Suprapubic skin (tissue), 3 donors: ENCODE data around the gene AMACR.

Experiments used
- CTCF ChIP-seq, 2 donors: fragments of 200-600 bp in 1 of 2; fragments of 450-650 bp in 1 of 2; sonication (generic) in 1 of 2; IDR thresholded peaks; one replicate each; pipeline ENCODE4 v1.5.1; 2016 to 2019; ENCODE audit warnings: antibody characterized with exemption in 2 of 2, mild to moderate bottlenecking in 1 of 2, moderate library complexity in 1 of 2
- EP300 ChIP-seq: sonication (generic); formaldehyde crosslinking; IDR thresholded peaks from one replicate; pipeline ENCODE4 v1.6.1; 2017; ENCODE audit warnings: antibody characterized with exemption

GRCh38 chr5:33966805-33967204, 41.0 kb downstream of the AMACR start:
- TF ChIP-seq EP300 (no peak), CTCF (IDR thresholded peaks at IDR 0.05) (no peak)
